Nephron progenitor cell (in vitro differentiated cells): ENCODE measurements around the gene AMPD1.

ENCODE experiments used
- DNase-seq: peaks from one replicate; pipeline ENCODE4 v3.0.0; 2021
- H3K27ac Mint-ChIP-seq: 2 replicates; pipeline ENCODE4 v1.8.0; 2021; ENCODE audit warnings: mild to moderate bottlenecking, moderate library complexity, mixed read lengths
- H3K27me3 Mint-ChIP-seq: 2 replicates; pipeline ENCODE4 v1.8.0; 2021; ENCODE audit warnings: mild to moderate bottlenecking, low read depth, mixed read lengths; ENCODE audit not compliant: poor library complexity
- H3K36me3 Mint-ChIP-seq: 2 replicates; pipeline ENCODE4 v1.8.0; 2021; ENCODE audit warnings: low read depth, mixed read lengths
- H3K4me1 Mint-ChIP-seq: 2 replicates; pipeline ENCODE4 v1.8.0; 2021; ENCODE audit warnings: mixed read lengths
- H3K4me3 Mint-ChIP-seq: 2 replicates; pipeline ENCODE4 v1.8.0; 2021; ENCODE audit warnings: mild to moderate bottlenecking, moderate library complexity, mixed read lengths
- H3K9me3 Mint-ChIP-seq: 2 replicates; pipeline ENCODE4 v1.8.0; 2021; ENCODE audit warnings: mild to moderate bottlenecking, moderate library complexity, mixed read lengths
- TF ChIP-seq, protein P1 (sequence below): fragments of 200-600 bp; sonication (generic); IDR thresholded peaks from 2 replicates; pipeline ENCODE4 v1.5.0; 2021; ENCODE audit warnings: antibody characterized with exemption

Gene AMPD1

DNA sequence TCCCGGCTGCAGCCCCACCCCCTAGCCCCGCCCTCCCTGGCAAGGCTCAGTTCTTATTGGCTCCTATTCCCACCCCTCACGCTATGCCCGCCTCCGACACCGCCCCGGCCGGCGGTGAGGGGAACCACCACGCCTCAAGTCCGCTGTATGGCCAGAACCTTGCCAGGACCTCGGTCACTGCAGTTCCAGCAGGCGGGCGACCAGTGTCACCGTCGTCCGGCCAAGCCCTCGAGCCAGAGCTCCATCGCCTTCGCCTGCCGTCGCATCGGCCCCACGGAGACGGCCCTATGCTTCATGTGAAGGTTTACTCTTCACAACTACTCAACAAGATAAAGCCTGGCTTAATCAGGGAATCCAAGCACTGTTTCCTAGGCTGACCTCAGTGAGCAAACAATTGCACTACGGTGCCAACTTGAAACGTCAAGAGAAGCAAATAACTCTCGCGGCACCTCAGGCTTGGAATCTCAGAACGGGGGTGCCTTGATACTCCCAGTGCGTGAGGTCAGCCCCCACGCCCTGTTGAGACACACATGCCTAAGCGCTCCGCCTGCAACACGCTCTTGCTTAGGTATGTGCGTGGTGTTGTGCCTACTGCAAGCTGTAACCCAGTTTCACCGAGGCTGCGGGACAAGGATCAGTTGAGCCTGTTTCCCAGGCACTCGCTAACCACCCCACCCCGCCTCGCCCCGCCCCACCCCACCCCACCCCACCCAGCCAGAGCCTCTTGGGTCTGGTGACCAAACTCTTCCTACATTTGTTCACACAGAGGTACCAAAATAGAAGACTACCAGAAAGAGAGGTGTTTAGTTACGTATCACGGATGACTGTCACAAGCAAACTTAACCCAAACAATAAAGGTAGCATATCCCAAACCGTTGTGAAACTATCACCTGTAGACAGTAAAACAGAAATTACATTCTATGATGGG is 25.0 kb downstream of the AMPD1 start:
- DNase-seq = peak; percentile 95
- Mint-ChIP-seq H3K27ac (no peak overlapping the region), H3K4me3 (peak overlapping the region; percentile 83), H3K9me3 (no peaks in the 10 kb centered on the region), H3K27me3 (peaks cover 34% of the 10 kb centered on the region), H3K36me3 (no peaks in the 10 kb centered on the region), H3K4me1 (no peaks in the 10 kb centered on the region)
- TF ChIP-seq, protein P1, sequence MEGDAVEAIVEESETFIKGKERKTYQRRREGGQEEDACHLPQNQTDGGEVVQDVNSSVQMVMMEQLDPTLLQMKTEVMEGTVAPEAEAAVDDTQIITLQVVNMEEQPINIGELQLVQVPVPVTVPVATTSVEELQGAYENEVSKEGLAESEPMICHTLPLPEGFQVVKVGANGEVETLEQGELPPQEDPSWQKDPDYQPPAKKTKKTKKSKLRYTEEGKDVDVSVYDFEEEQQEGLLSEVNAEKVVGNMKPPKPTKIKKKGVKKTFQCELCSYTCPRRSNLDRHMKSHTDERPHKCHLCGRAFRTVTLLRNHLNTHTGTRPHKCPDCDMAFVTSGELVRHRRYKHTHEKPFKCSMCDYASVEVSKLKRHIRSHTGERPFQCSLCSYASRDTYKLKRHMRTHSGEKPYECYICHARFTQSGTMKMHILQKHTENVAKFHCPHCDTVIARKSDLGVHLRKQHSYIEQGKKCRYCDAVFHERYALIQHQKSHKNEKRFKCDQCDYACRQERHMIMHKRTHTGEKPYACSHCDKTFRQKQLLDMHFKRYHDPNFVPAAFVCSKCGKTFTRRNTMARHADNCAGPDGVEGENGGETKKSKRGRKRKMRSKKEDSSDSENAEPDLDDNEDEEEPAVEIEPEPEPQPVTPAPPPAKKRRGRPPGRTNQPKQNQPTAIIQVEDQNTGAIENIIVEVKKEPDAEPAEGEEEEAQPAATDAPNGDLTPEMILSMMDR = no peak

DNA sequence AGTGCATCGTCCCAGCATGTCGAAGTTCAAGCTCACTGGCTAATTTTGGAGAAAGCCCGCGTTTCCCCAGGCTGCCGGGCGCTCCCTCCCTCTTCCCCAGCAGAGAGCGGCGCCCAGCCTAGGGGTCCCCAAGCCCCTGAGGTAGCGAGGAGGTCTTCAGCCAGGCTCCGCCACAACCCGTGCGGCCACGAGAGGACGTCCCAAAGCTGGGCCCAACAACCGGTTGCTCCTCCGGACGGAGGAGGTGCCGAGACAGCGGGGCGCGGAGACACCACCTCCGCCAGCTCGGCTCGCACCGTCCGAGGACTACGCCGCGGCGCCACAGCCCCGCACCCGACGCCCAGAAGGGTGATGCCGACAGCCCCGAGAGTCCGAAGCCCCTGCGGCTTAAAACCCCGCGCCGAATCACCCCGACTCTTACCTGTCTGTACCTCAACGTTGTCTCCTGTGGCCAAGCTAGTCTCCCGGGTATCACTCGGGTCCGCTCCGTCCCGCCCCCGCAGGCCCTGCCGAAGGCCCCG is 25.7 kb downstream of the AMPD1 start, which contains the start of gene DENND2C:
TSS of gene DENND2C (minus strand) at position 488 of the 521 bp plus-strand sequence. CDS start 44,065 bp downstream, outside the sequence.
- Mint-ChIP-seq H3K36me3 (no peaks in the 10 kb centered on the region), H3K4me1 (no peaks in the 10 kb centered on the region), H3K4me3 (peak within 1 kb of the TSS; percentile 83), H3K27ac (no peak within 1 kb of the TSS), H3K27me3 (peaks cover 27% of the 10 kb centered on the region), H3K9me3 (no peaks in the 10 kb centered on the region)
- TF ChIP-seq, protein P1 = no peak
- no peak for DNase-seq

DNA sequence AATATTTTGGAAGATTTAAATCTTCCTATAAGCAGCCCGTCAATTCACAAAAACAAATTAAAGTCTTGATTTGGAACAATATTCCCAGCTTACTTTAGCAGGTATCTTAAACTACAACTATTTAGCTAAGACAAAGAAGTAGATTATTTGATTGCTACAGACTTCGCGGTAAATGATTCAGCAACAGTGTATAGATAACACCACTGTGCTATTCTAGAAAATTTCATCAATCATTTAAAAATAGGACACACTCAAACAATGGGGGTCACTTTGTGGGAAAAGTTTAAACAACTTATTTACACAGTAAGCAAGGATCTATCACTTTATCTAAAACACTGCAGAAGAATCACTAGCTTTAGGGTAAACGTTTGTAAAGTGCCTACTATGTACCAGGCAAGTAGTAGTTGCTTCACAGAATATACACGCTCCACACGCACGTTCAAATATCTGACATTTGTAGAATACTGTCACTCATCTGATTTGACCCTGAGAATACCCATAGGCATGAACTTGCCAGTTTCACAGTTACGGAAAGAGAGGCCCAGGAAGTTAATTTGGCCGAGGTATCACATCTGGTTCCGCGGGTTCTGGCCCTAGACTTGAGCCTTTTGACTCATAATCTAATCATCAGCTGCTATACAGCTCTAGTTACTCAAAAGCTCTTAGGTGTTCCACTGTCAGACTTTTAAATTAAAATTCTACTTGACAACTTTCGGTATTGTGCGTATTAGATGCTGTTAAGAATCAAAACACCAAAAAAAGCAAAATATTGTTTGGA is 26.4 kb downstream of the AMPD1 start:
- Mint-ChIP-seq H3K27ac (no peak overlapping the region), H3K36me3 (no peaks in the 10 kb centered on the region), H3K9me3 (no peaks in the 10 kb centered on the region), H3K4me3 (peak overlapping the region; percentile 83), H3K4me1 (no peaks in the 10 kb centered on the region), H3K27me3 (peaks cover 22% of the 10 kb centered on the region)
- DNase-seq = no peak
- TF ChIP-seq, protein P1 = no peak

DNA sequence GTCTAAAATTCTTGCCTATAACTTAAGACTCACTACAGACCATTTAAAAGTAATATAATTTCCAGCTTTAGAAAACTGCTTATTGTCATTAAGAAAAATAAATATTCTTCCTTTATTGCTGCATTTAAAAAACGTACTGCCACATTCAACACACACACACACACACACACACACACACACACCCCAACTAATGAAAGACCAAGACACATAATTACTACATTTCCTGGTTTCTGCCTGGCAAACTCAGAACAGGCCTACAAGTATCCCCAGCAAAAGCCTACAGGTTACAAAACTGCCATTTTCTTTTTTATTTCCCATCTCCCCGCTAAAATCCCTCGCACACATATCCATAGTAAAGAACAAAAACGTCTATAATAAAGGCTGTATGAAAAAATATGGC is 27.0 kb downstream of the AMPD1 start:
- Mint-ChIP-seq H3K36me3 (no peaks in the 10 kb centered on the region), H3K27me3 (peaks cover 22% of the 10 kb centered on the region), H3K4me3 (peak overlapping the region; percentile 16), H3K9me3 (no peaks in the 10 kb centered on the region), H3K4me1 (no peaks in the 10 kb centered on the region), H3K27ac (no peak overlapping the region)
- no peak for DNase-seq
- TF ChIP-seq, protein P1 = no peak

DNA sequence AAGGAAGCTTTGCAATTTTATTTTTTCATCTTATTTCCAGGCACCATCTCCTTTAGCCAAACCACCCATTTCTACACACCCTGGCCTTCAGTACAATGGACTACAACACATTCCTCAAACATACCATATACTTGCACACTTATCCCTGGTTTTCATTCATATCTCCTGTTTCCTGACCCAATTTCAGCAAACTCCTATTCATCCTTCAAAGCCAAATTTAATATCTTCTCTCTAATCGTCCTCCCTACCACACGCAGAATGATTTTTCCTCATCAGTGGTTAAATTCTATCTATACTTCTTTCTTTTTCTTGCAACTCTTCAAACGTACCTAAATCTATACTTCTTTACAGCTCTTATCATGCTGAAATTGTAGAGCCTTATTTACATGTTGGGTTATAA is 28.4 kb downstream of the AMPD1 start:
- Mint-ChIP-seq H3K27ac (no peak overlapping the region), H3K4me1 (no peaks in the 10 kb centered on the region), H3K9me3 (no peaks in the 10 kb centered on the region), H3K27me3 (peaks cover 20% of the 10 kb centered on the region), H3K36me3 (no peaks in the 10 kb centered on the region), H3K4me3 (no peak overlapping the region)
- TF ChIP-seq, protein P1 = no peak
- DNase-seq = no peak
